ENCODE results near the gene TMPRSS4. TPM values are rescaled to one million over a fixed set of nuclear protein-coding genes. Genes with fewer than 3 reads are reported as not detected.

The TMPRSS4 gene
- total RNA-seq, 1 experiment from 2014 or later, result 1.5 TPM

- no peaks in the 10 kb centered on the region for H3K9me2 ChIP-seq (replicated peaks; ENCODE audit: low read length)
- no peak overlapping the region for H3K9ac ChIP-seq (ENCODE audit: low read length)
- H2AFZ ChIP-seq (ENCODE audit: low read length), result no peak overlapping the region
- TF ChIP-seq CTCF (conservative IDR thresholded peaks at IDR 0.05; ENCODE audit: low read depth, low read length), result no peak
- no peak for TF ChIP-seq EZH2 (IDR thresholded peaks at IDR 0.05; ENCODE audit: low read length, unreplicated experiment)
- TF ChIP-seq EZH2phosphoT487 (IDR thresholded peaks at IDR 0.05; ENCODE audit: borderline replicate concordance, low read length), result no peak
- H4K20me1 ChIP-seq (ENCODE audit: low read length), result no peaks in the 10 kb centered on the region
- no peak overlapping the region for H3K4me2 ChIP-seq (ENCODE audit: low read length)
- CTCF ChIA-PET, result no interaction called here
- no peaks in the 10 kb centered on the region for H3K36me3 ChIP-seq (ENCODE audit: low read depth, low read length)
- no peak overlapping the region for H3K27ac ChIP-seq (ENCODE audit: low read length)
- H3F3A ChIP-seq (ENCODE audit: low read length, unreplicated experiment), result no peaks in the 10 kb centered on the region
- no peaks in the 10 kb centered on the region for H3K79me2 ChIP-seq (ENCODE audit: low read length)
- H3K4me3 ChIP-seq (ENCODE audit: low read length), result no peak overlapping the region
- BruUV-seq (replicated peaks), result no TSS peak
- no peaks in the 10 kb centered on the region for H3K4me1 ChIP-seq (ENCODE audit: insufficient read depth, low read length)
- no peaks in the 10 kb centered on the region for H3K9me3 ChIP-seq (ENCODE audit: low read length)
- peaks cover 64% of the 10 kb centered on the region for H3K27me3 ChIP-seq (ENCODE audit: low read length)
- ATAC-seq (no peak), DNase-seq (no peak)
- POLR2A ChIA-PET (ENCODE audit: unreplicated experiment), result no interaction called here
- intact Hi-C loops (cut with micrococcal nuclease), result no loop called here
Observed at GRCh38 chr11:118128721-118129470, 52.0 kb downstream of the TMPRSS4 start.

GRCh38 chr11:118129471-118130172 is 52.7 kb downstream of the TMPRSS4 start:
- Histone ChIP-seq H3K27me3 (ENCODE audit: low read length) (peaks cover 69% of the 10 kb centered on the region), H3K9me3 (ENCODE audit: low read length) (no peaks in the 10 kb centered on the region), H3F3A (ENCODE audit: low read length, unreplicated experiment) (no peaks in the 10 kb centered on the region), H4K20me1 (ENCODE audit: low read length) (no peaks in the 10 kb centered on the region), H3K4me3 (ENCODE audit: low read length) (no peak overlapping the region), H3K79me2 (ENCODE audit: low read length) (no peaks in the 10 kb centered on the region), H3K9ac (ENCODE audit: low read length) (no peak overlapping the region), H3K36me3 (ENCODE audit: low read depth, low read length) (no peaks in the 10 kb centered on the region), H3K4me1 (ENCODE audit: insufficient read depth, low read length) (no peaks in the 10 kb centered on the region), H3K9me2 (replicated peaks; ENCODE audit: low read length) (no peaks in the 10 kb centered on the region), H3K27ac (ENCODE audit: low read length) (no peak overlapping the region), H3K4me2 (ENCODE audit: low read length) (no peak overlapping the region), H2AFZ (ENCODE audit: low read length) (no peak overlapping the region)
- intact Hi-C loops (cut with micrococcal nuclease), result no loop called here
- no TSS peak for BruUV-seq (replicated peaks)
- ChIA-PET CTCF (no interaction called here), POLR2A (ENCODE audit: unreplicated experiment) (no interaction called here)
- DNase-seq (no peak), ATAC-seq (no peak)
- no peak for TF ChIP-seq EZH2 (IDR thresholded peaks at IDR 0.05; ENCODE audit: low read length, unreplicated experiment)
- no peak for TF ChIP-seq EZH2phosphoT487 (IDR thresholded peaks at IDR 0.05; ENCODE audit: borderline replicate concordance, low read length)
- no peak for TF ChIP-seq CTCF (conservative IDR thresholded peaks at IDR 0.05; ENCODE audit: low read depth, low read length)

Data from PC-3 (cell line).